Activated CD4-positive, alpha-beta memory T cell treated with anti-CD3 and anti-CD28 coated beads, Interleukin-2, amount 10 ng/mL, durations not matched to agents 7 days and 5 days (primary cell): ENCODE measurements around the gene ATF7IP. TPM values are rescaled to one million over a fixed set of nuclear protein-coding genes. Genes with fewer than 3 reads are reported as not detected.
"Not testable (repeated sequence)": the region's sequence is repeated elsewhere in the genome, so short reads cannot be mapped to it uniquely, and the experiment has no call there.

Experiments used
- CTCF ChIA-PET: fragments of 350-600 bp; sonication (Branson Sonifier 250); formaldehyde crosslinking; loops from one replicate; lab custom pipeline; 2021; ENCODE audit warnings: antibody characterized with exemption, inconsistent platforms; lab: Charles Lee
- POLR2A ChIA-PET: fragments of 350-600 bp; sonication (Branson Sonifier 250); formaldehyde crosslinking; loops from one replicate; lab custom pipeline; 2021; ENCODE audit warnings: antibody characterized with exemption; lab: Charles Lee
- DNase-seq: peaks from one replicate; pipeline ENCODE4 v3.0.0-alpha.2; 2020
- H3K27ac Mint-ChIP-seq: one replicate; pipeline ENCODE4 v1.8.0; 2021; ENCODE audit warnings: mild to moderate bottlenecking, mixed read lengths
- H3K27me3 Mint-ChIP-seq: one replicate; pipeline ENCODE4 v1.8.0; 2021; ENCODE audit warnings: mixed read lengths
- H3K36me3 Mint-ChIP-seq: one replicate; pipeline ENCODE4 v1.8.0; 2021; ENCODE audit warnings: low read depth, mixed read lengths
- H3K4me1 Mint-ChIP-seq: one replicate; pipeline ENCODE4 v1.8.0; 2021; ENCODE audit warnings: mixed read lengths
- H3K4me3 Mint-ChIP-seq: one replicate; pipeline ENCODE4 v1.8.0; 2021; ENCODE audit warnings: mild to moderate bottlenecking, mixed read lengths
- H3K9me3 Mint-ChIP-seq: one replicate; pipeline ENCODE4 v1.8.0; 2021; ENCODE audit warnings: mixed read lengths
- total RNA-seq, 2 experiments: library from RNA; stranded (reverse); gene quantifications; one replicate each; pipeline ENCODE4 v1.2.3, GENCODE V29; 2021

Gene ATF7IP
- total RNA-seq, 2 experiments from 2014 or later: 129 to 134 TPM

DNA sequence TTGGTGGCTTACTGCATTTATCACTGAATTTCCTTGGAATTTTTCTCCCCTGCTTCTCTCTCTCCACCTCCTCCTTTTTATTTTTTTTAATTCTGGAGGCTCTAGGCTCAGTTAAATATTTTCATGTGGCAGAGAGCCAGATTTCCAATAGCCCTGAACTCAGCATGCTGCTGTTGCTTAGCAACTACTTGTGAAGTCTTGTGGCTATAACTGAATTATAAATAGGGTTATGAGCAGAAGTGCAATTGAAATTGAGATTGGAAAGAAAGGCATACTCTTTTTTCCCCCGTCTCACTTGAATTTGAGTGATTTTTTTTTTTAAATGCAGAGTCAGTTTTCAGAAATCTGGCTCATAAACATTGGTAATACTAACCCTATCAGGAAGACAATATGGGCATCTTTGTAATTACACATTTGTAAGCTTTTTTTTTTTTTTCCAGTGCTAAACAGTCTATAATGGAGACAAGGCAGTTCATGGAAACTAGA lies 38.3 kb downstream of the ATF7IP start:
- Mint-ChIP-seq H3K4me3 (no peak overlapping the region), H3K27ac (peak overlapping the region; percentile 38), H3K9me3 (no peaks in the 10 kb centered on the region), H3K36me3 (peaks cover 44% of the 10 kb centered on the region), H3K27me3 (no peaks in the 10 kb centered on the region), H3K4me1 (peaks cover 73% of the 10 kb centered on the region)
- ChIA-PET CTCF (no interaction called here), POLR2A (interaction anchor here (1.0 to 3.8 kb wide), 6 partner anchors 11 to 38 kb away, joined by 3 to 37 read pairs (median 14); partner anchors contain the start of gene ATF7IP)
- DNase-seq: no peak

DNA sequence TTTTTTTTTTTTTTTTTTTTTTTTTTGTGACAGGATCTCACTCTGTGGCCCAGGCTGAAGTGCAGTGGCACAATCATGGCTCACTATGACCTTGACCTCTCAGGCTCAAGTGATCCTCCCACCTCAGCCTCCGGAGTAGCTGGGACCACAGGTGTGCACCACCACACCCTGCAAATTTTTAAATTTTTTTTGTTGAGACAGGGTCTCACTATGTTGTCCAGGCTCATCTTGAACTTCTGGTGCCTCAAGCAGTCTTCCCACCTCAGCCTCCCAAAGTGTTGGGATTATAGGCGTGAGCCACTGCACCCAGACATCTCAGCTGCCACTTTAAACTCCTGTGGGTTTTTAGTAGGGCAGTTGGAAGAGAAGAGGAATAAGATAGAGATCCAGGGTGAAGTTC lies 39.9 kb downstream of the ATF7IP start:
- not testable (repeated sequence) for H3K4me3 Mint-ChIP-seq, H3K27me3 Mint-ChIP-seq, H3K9me3 Mint-ChIP-seq, DNase-seq
- peak overlapping the region; percentile 21 for H3K27ac Mint-ChIP-seq
- ChIA-PET POLR2A (interaction anchor here (0.9 kb wide), 1 partner anchor 12 kb away, joined by 3 read pairs; no protein-coding TSS in a partner anchor), CTCF (interaction anchor here (0.7 kb wide), 1 partner anchor 48 kb away, joined by 3 read pairs; no protein-coding TSS in a partner anchor)
- H3K36me3 Mint-ChIP-seq: peaks cover 44% of the 10 kb centered on the region
- H3K4me1 Mint-ChIP-seq: peaks cover 69% of the 10 kb centered on the region

DNA sequence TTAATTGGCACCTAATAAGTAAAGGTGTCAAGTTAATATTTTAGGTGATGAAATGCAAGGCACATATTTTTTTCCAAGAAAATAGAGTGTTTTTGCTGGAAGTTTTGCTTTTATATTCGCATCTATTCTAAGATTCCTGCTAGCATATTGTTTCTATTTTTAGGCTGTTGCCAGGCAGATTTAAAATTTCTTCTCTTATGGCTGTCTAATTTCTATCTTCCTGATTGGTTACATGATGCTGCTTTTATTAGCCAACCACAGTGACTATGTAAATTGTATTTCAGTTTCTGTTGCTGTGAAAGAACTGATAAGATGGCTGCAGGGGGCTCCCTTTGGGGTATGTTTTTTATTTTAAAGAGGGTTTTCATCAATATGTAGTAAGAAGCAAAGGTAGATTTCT lies 42.7 kb downstream of the ATF7IP start:
- DNase-seq: no peak
- Mint-ChIP-seq H3K4me1 (peaks cover 67% of the 10 kb centered on the region), H3K27ac (no peak overlapping the region), H3K9me3 (peaks cover 2% of the 10 kb centered on the region), H3K36me3 (peaks cover 37% of the 10 kb centered on the region), H3K27me3 (no peaks in the 10 kb centered on the region), H3K4me3 (no peak overlapping the region)
- ChIA-PET POLR2A (interaction anchor here (3.2 kb wide), 1 partner anchor 43 kb away, joined by 14 read pairs; the partner anchor contains the start of gene ATF7IP), CTCF (interaction anchor here (1.0 kb wide), 1 partner anchor 46 kb away, joined by 3 read pairs; no protein-coding TSS in a partner anchor)

DNA sequence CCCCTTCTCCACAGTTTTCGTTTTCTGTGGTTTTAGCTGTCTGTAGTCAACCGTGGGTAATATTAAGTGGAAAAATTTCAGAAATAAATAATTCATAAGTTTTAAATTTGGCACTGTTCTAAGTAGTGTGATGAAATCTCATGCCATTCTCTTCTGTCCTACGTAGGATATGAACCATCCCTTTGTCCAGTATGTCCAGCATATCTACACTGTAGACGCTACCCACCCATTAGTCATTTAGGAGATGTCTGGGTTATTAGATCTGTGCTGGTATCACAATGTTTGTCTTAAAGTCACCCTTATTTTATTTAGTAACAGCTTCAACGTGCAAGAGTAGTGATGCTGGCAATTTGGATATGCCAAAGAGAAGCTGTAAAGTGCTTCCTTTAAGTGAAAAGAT lies 44.7 kb downstream of the ATF7IP start:
- Mint-ChIP-seq H3K4me1 (peaks cover 62% of the 10 kb centered on the region), H3K36me3 (peaks cover 34% of the 10 kb centered on the region), H3K4me3 (no peak overlapping the region), H3K27me3 (no peaks in the 10 kb centered on the region), H3K9me3 (peaks cover 2% of the 10 kb centered on the region), H3K27ac (no peak overlapping the region)
- ChIA-PET CTCF (interaction anchor here (0.9 kb wide), 1 partner anchor 44 kb away, joined by 3 read pairs; the partner anchor contains the start of gene ATF7IP), POLR2A (interaction anchor here (2.5 to 3.2 kb wide), 2 partner anchors 16 to 44 kb away, joined by 11 to 14 read pairs; partner anchors contain the start of gene ATF7IP)
- no peak for DNase-seq

DNA sequence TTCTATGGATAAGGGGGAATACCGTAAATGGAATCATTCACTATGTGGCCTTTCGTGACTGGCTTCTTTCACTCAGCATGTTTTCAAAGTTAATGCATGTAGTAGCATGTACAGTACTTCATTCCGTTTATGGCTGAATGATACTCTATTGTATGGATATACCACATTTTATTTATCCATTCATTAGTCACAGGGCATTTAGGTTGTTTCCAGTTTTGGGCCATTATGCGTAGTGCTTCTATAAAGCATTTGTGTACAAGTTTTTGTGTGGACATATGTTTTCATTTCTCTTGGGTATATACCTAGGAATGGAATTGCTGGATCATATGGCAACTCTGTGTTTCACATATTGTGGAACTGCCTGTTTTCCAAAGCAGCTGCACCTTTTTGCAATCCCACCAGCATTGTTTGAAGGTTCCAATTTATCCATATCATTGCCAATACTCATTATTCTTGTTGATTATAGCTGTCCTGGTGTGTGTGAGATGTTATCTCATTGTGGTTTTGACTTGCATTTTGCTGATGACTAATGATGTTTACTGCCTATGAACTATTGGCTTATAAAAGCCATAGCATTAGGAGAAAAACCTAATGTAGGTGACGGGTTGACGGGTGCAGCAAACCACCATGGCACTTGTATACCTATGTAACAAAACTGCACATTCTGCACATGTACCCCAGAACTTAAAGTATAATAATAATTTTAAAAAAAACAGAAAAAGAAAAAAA lies 45.5 kb downstream of the ATF7IP start:
- ChIA-PET POLR2A (interaction anchor here (1.0 to 4.2 kb wide), 8 partner anchors 9 to 360 kb away, joined by 3 to 26 read pairs (median 12); partner anchors contain the start of gene ATF7IP), CTCF (interaction anchor here (0.9 to 1.7 kb wide), 5 partner anchors 9 to 173 kb away, joined by 3 to 7 read pairs (median 4); partner anchors contain the start of gene ATF7IP)
- peaks cover 31% of the 10 kb centered on the region for H3K36me3 Mint-ChIP-seq

DNA sequence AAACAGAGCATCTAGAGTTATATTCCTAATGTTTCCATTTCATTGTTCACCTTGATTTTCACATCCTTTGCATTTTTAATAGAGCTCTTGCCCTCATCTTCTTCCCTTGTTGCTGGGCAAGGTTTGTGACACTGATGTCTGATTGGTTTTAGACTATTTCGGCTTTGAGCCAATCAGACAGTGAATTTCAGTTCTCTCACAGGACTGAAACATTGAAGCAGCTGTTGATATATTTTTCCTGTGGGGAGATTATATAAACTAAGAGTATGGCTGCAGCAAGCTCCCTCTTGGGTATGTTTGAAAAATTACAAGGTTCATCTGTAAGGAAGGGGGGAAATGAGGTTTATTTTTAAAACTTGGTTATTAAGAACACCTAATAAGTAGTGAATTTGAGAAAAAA lies 51.2 kb downstream of the ATF7IP start:
- Mint-ChIP-seq H3K9me3 (peaks cover 15% of the 10 kb centered on the region), H3K27me3 (no peaks in the 10 kb centered on the region), H3K4me3 (no peak overlapping the region), H3K4me1 (peaks cover 60% of the 10 kb centered on the region), H3K27ac (peak overlapping the region; percentile 3), H3K36me3 (peaks cover 43% of the 10 kb centered on the region)
- peak; percentile 38 for DNase-seq
- CTCF ChIA-PET: interaction anchor here (1.0 to 2.4 kb wide), 4 partner anchors 37 to 230 kb away, joined by 3 to 21 read pairs (median 8); partner anchors contain the start of gene ATF7IP
- POLR2A ChIA-PET: interaction anchor here (0.7 to 3.4 kb wide), 10 partner anchors 14 to 177 kb away, joined by 3 to 36 read pairs (median 6); partner anchors contain the start of gene ATF7IP

More for the DNA sequence above, 45.5 kb downstream of the ATF7IP start:
- peak; percentile 56 for DNase-seq
- H3K27ac Mint-ChIP-seq: peak overlapping the region; percentile 2
- no peak overlapping the region for H3K4me3 Mint-ChIP-seq
- peaks cover 2% of the 10 kb centered on the region for H3K9me3 Mint-ChIP-seq
- no peaks in the 10 kb centered on the region for H3K27me3 Mint-ChIP-seq
- peaks cover 61% of the 10 kb centered on the region for H3K4me1 Mint-ChIP-seq

DNA sequence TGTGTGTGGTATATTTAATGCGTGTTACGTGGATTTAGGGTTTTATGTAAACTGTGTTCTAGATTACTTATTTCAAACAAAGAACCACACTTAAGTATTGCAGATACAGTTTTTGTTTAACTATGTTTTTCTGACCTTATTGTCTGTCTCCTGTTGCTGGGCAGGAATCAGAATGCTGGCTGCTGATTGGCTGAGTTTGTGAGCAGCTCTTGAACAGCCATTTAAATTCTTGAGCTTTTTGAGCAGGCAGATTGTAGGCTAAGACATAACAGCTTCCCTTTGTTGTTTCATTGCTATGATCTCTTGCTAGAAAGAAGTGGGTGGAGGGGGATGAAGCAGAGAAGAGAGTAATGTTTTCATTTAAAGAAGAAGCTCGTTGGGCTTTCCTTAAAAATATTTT lies 52.2 kb downstream of the ATF7IP start:
- Mint-ChIP-seq H3K4me1 (peaks cover 58% of the 10 kb centered on the region), H3K36me3 (peaks cover 54% of the 10 kb centered on the region), H3K4me3 (peak overlapping the region; percentile 73), H3K27ac (peak overlapping the region; percentile 90), H3K27me3 (no peaks in the 10 kb centered on the region), H3K9me3 (peaks cover 25% of the 10 kb centered on the region)
- POLR2A ChIA-PET: interaction anchor here (0.8 to 3.4 kb wide), 12 partner anchors 12 to 356 kb away, joined by 3 to 36 read pairs (median 5); partner anchors contain the start of gene ATF7IP
- CTCF ChIA-PET: interaction anchor here (0.9 to 2.4 kb wide), 6 partner anchors 31 to 179 kb away, joined by 3 to 21 read pairs (median 6); partner anchors contain the start of gene ATF7IP
- DNase-seq: peak; percentile 81

DNA sequence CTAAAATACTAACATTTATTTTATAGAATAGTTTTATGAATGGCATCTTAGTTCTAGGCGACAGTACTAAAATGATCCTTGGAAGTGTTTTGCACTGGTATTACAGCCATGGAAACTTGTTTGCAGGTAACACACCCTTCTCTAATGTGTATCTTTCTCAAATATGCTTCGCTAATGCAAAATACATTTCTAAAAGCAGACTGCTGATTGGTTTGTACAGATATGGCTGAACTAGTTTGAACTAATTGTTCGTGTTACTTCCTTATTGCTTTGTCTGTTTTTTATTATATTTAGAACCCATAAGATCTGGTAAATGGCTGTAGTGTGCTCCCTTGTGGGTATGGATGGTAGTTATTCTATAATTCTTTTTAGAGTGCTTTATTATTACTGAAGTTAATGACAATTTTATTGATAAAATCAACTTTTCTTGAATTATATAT lies 53.0 kb downstream of the ATF7IP start:
- Mint-ChIP-seq H3K9me3 (peaks cover 32% of the 10 kb centered on the region), H3K27me3 (no peaks in the 10 kb centered on the region), H3K36me3 (peaks cover 56% of the 10 kb centered on the region), H3K27ac (peak overlapping the region; percentile 40), H3K4me1 (peaks cover 55% of the 10 kb centered on the region), H3K4me3 (peak overlapping the region; percentile 32)
- POLR2A ChIA-PET: interaction anchor here (0.9 to 3.4 kb wide), 10 partner anchors 20 to 356 kb away, joined by 3 to 36 read pairs (median 6); partner anchors contain the start of gene ATF7IP
- DNase-seq: no peak
- CTCF ChIA-PET: interaction anchor here (1.1 to 2.4 kb wide), 5 partner anchors 32 to 180 kb away, joined by 3 to 21 read pairs (median 10); partner anchors contain the start of gene ATF7IP

DNA sequence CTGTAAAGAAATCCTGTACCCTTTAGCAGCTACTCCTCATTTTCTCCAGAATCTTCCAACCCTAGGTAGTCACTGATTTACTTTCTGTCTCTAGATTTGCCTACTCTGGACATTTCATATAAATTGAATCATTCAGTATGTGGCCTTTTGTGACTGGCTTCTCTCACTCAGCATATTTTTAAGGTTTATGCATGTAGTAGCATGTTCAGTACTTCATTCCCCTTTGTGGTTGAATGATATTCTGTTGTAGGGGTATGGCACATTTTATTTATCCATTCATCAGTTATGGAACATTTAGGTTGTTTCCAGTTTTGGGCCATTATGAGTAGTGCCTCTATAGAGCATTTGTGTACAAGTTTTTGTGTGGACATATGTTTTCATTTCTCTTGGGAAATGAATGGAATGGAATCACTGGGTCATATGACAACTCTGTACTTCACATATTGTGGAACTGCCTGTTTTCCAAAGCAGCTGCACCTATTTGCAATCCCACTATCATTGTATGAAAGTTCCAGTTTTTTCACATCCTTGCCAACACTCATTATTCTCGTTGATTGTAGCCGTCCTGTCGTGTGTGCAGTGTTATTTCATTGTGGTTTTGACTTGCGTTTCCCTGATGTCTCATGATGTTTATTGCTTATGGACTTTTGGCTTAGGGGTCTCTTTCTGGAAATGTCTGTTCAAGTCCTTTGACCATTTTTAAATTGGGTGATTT lies 57.2 kb downstream of the ATF7IP start:
- Mint-ChIP-seq H3K27me3 (no peaks in the 10 kb centered on the region), H3K36me3 (peaks cover 78% of the 10 kb centered on the region), H3K4me3 (no peak overlapping the region), H3K9me3 (peaks cover 45% of the 10 kb centered on the region), H3K27ac (no peak overlapping the region), H3K4me1 (peaks cover 37% of the 10 kb centered on the region)
- CTCF ChIA-PET: interaction anchor here (0.9 kb wide), 1 partner anchor 170 kb away, joined by 4 read pairs; no protein-coding TSS in a partner anchor
- POLR2A ChIA-PET: interaction anchor here (1.2 to 1.3 kb wide), 2 partner anchors 10 to 57 kb away, joined by 3 to 5 read pairs; partner anchors contain the start of gene ATF7IP
- DNase-seq: no peak

DNA sequence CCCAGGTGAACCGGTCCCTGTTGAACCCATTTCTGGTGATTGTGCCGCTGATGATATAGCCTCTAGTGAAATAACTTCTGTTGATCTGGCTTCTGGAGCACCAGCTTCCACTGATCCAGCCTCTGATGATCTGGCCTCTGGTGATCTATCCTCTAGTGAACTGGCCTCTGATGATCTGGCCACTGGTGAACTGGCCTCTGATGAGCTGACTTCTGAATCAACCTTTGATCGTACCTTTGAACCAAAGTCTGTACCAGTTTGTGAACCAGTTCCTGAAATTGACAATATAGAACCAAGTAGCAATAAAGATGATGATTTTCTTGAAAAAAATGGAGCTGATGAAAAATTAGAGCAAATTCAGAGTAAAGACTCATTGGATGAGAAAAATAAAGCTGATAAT lies 59.1 kb downstream of the ATF7IP start:
- CTCF ChIA-PET: interaction anchor here (0.6 to 1.1 kb wide), 2 partner anchors 29 to 187 kb away, joined by 4 read pairs; no protein-coding TSS in a partner anchor
- no peak for DNase-seq
- Mint-ChIP-seq H3K4me3 (no peak overlapping the region), H3K27me3 (no peaks in the 10 kb centered on the region), H3K4me1 (peaks cover 40% of the 10 kb centered on the region), H3K36me3 (peaks cover 92% of the 10 kb centered on the region), H3K27ac (no peak overlapping the region), H3K9me3 (peaks cover 46% of the 10 kb centered on the region)
- POLR2A ChIA-PET: interaction anchor here (1.5 kb wide), 1 partner anchor 346 kb away, joined by 5 read pairs; a partner anchor contains a TSS

DNA sequence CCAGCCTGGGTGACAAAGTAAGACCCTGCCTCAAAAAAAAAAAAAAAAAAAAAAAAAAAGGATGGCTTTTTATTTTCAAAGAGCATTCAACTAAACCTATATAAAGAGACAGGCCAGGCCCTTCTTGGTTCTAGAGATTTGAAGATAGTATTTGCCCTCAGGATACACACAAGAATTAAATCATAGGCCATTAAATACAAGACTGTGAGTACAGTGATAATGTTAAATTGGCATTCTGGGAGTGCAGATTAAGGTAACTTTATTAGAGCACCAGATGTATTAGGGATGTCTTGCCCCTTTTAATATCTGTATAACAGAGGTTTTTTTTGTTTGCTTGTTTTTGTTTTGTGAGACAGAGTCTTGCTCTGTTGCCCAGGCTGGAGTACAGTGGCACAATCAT lies 61.3 kb downstream of the ATF7IP start:
- peaks cover 32% of the 10 kb centered on the region for H3K4me1 Mint-ChIP-seq
- no peak overlapping the region for H3K27ac Mint-ChIP-seq

DNA sequence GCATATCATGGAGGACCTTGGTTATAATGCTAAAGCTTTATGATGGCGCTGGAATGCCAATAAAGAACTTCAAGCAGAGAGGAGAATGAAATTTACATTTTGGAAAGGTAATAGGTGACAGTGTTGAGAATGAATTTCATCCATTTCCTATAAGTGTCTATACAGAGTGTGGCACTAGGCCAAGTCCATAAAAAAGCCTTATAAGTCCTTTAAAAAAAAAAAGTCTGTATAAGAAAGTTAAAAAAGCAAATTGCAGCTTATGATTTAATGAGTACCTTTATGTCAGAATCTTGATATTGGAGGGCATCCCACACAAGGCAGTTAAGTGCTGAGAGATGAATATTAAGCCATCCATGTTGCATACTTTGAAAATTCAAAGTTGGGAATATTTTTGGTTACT lies 62.4 kb downstream of the ATF7IP start:
- no peak for DNase-seq
- POLR2A ChIA-PET: no interaction called here
- Mint-ChIP-seq H3K4me3 (no peak overlapping the region), H3K27me3 (no peaks in the 10 kb centered on the region), H3K36me3 (peaks cover 88% of the 10 kb centered on the region), H3K4me1 (peaks cover 28% of the 10 kb centered on the region), H3K27ac (no peak overlapping the region), H3K9me3 (peaks cover 27% of the 10 kb centered on the region)
- CTCF ChIA-PET: no interaction called here

More for the DNA sequence above, 61.3 kb downstream of the ATF7IP start:
- Mint-ChIP-seq H3K27me3 (no peaks in the 10 kb centered on the region), H3K4me3 (no peak overlapping the region), H3K9me3 (peaks cover 38% of the 10 kb centered on the region), H3K36me3 (peaks cover 90% of the 10 kb centered on the region)
- ChIA-PET POLR2A (no interaction called here), CTCF (interaction anchor here (0.6 kb wide), 1 partner anchor 14 kb away, joined by 3 read pairs; no protein-coding TSS in a partner anchor)
- no peak for DNase-seq
